PFSK-1 (cell line): ENCODE data around the gene RNF220.

Experiments
- FOXP2 ChIP-seq: optimal IDR thresholded peaks from 2 replicates; pipeline ENCODE3; 2011; ENCODE audit warnings: borderline replicate concordance, control low read depth, inconsistent platforms; ENCODE audit not compliant: insufficient read depth; ENCODE audit errors: extremely low read length, extremely low read depth
- POLR2AphosphoS5 ChIP-seq: IDR thresholded peaks from 2 replicates; pipeline ENCODE4 v1.6.1; 2012; ENCODE audit warnings: low read depth, mild to moderate bottlenecking, control low read depth, low read length, moderate library complexity
- SIN3A ChIP-seq: IDR thresholded peaks from 2 replicates; pipeline ENCODE4 v1.6.1; 2012; ENCODE audit warnings: mild to moderate bottlenecking, low read length, moderate library complexity, borderline replicate concordance; ENCODE audit not compliant: insufficient read depth
- TAF1 ChIP-seq: IDR thresholded peaks from 2 replicates; pipeline ENCODE4 v1.6.1; 2012; ENCODE audit warnings: low read length, control low read depth, borderline replicate concordance; ENCODE audit not compliant: insufficient read depth
- TF ChIP-seq, protein P1 (sequence below), 2 experiments: IDR thresholded peaks; 2 replicates each; pipeline versions ENCODE4 v1.6.1 to v1.8.0; 2011 to 2012; ENCODE audit warnings: low read depth in 2 of 2, low read length in 2 of 2, control low read depth in 1 of 2, inconsistent platforms in 1 of 2, mild to moderate bottlenecking in 1 of 2, moderate library complexity in 1 of 2; ENCODE audit not compliant: insufficient read depth in 1 of 2

DNA sequence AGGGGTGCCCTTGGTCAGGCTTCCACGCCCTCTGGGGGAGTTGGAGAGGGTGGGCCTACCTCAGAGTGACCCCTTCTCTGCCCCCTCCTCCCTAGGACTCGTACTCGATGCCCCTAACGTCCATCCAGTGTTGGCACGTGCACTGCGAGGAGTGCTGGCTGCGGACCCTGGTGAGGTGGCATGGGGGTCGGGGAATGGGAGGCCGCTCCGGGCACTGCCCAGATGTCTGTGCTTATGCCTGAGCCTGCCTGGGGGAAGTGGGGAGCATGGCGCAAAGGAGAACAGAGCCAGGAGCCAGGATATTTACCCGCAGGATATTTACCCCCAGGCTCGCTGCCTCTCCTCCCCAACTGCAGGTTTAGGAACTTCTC is 244.7 kb downstream of the RNF220 start:
- no peak for TF ChIP-seq POLR2AphosphoS5
- TF ChIP-seq, protein P1, sequence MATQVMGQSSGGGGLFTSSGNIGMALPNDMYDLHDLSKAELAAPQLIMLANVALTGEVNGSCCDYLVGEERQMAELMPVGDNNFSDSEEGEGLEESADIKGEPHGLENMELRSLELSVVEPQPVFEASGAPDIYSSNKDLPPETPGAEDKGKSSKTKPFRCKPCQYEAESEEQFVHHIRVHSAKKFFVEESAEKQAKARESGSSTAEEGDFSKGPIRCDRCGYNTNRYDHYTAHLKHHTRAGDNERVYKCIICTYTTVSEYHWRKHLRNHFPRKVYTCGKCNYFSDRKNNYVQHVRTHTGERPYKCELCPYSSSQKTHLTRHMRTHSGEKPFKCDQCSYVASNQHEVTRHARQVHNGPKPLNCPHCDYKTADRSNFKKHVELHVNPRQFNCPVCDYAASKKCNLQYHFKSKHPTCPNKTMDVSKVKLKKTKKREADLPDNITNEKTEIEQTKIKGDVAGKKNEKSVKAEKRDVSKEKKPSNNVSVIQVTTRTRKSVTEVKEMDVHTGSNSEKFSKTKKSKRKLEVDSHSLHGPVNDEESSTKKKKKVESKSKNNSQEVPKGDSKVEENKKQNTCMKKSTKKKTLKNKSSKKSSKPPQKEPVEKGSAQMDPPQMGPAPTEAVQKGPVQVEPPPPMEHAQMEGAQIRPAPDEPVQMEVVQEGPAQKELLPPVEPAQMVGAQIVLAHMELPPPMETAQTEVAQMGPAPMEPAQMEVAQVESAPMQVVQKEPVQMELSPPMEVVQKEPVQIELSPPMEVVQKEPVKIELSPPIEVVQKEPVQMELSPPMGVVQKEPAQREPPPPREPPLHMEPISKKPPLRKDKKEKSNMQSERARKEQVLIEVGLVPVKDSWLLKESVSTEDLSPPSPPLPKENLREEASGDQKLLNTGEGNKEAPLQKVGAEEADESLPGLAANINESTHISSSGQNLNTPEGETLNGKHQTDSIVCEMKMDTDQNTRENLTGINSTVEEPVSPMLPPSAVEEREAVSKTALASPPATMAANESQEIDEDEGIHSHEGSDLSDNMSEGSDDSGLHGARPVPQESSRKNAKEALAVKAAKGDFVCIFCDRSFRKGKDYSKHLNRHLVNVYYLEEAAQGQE (IDR thresholded peaks at IDR 0.05; ENCODE audit: insufficient read depth in 1 of 2, low read depth in 2 of 2, low read length in 2 of 2), result no peak
- TF ChIP-seq TAF1, result no peak
- no peak for TF ChIP-seq SIN3A
- TF ChIP-seq FOXP2, result no peak
